B cell (primary cell): ENCODE results near the gene MYL4.

Experiments used
- CTCF ChIP-seq: fragments of 200-600 bp; IDR thresholded peaks from one replicate; pipeline ENCODE4 v1.8.0; 2022; ENCODE audit warnings: antibody characterized with exemption, mild to moderate bottlenecking
- EZH2 ChIP-seq: IDR thresholded peaks from 2 replicates; pipeline ENCODE4 v1.6.1; 2012; ENCODE audit warnings: borderline replicate concordance, low read depth, mild to moderate bottlenecking, moderate library complexity, low read length; ENCODE audit not compliant: insufficient read depth, poor library complexity, severe bottlenecking

DNA sequence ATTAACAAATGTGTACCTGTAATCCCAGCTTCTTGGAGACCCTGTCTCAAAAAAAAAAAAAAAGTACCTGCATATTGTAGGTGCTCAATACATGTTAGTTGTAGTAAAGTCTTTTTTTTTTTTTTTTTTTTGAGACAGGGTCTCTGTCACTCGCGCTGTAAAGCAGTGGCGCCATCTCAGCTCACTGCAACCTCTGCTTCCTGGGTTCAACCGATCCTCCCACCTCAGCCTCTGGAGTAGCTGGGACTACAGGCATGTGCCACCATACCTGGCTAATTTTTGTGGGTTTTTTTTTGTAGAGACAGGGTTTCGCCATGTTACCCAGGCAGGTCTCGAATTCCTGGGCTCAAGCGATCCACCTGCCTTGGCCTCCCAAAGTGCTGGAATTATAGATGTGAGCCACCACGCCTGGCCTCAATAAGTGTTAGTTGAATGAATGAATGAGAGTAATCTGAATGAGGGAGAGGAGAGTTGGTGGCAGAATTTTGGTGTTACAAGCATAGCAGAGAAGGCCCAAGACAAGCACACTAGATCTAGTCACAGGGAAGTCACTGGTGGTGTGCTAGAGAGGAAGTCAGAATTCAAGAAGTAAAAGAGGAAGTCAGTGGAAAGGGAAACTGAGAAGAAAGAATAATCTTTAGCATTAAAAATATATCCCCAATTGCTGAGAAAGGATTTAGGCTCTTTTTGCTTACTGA is 9.4 kb upstream of the MYL4 start:
- TF ChIP-seq CTCF = no peak
- TF ChIP-seq EZH2 = no peak
